ENCODE results near the gene ANKRD10. TPM values are rescaled to one million over a fixed set of nuclear protein-coding genes. Genes with fewer than 3 reads are reported as not detected.

Gene ANKRD10
- total and polyA plus RNA-seq, 2 of the 8 experiments (the other 6 are each of a cell fraction or from before 2014, with no cell fraction given), result 146 to 218 TPM

DNA sequence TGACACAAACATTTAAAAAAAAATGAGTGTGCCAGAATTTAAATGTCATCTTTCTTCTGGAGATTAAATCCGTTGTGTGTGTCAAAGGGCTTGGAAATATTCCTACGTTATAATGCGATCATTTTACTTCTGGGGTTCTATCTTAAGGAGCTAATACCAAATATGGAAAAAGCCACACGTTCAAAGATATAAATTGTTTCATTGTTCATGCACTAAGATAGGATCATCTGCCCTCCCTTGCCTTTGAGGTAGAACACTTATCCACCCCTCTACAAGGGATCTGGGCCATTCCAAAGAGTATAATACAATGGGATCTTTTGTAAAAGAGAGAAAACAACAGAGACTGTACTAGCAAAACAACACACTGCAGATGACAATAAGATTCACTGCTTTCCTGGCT lies 64.9 kb downstream of the ANKRD10 start:
- TF ChIP-seq CEBPB (IDR thresholded peaks at IDR 0.05; ENCODE audit: low read depth, low read length), result no peak
- TF ChIP-seq PHF8 (conservative IDR thresholded peaks at IDR 0.05; ENCODE audit: low read depth, low read length), result no peak
- no peak for TF ChIP-seq KDM1A (IDR thresholded peaks at IDR 0.05; ENCODE audit: borderline replicate concordance, low read length)
- no peak for TF ChIP-seq SP2 (IDR thresholded peaks at IDR 0.05; ENCODE audit: low read length)
- TF ChIP-seq, protein P1, sequence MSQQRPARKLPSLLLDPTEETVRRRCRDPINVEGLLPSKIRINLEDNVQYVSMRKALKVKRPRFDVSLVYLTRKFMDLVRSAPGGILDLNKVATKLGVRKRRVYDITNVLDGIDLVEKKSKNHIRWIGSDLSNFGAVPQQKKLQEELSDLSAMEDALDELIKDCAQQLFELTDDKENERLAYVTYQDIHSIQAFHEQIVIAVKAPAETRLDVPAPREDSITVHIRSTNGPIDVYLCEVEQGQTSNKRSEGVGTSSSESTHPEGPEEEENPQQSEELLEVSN (IDR thresholded peaks at IDR 0.05), result no peak
- TF ChIP-seq YY1 (IDR thresholded peaks at IDR 0.05; ENCODE audit: low read depth, low read length), result no peak
- Histone ChIP-seq H4K91ac (replicated peaks; ENCODE audit: insufficient read length, low read length) (no peak overlapping the region), H3K23ac (ENCODE audit: insufficient read length) (no peak overlapping the region), H2BK120ac (replicated peaks; ENCODE audit: low read depth, low read length) (no peak overlapping the region), H3K4me1 (replicated peaks in 1 of 4; ENCODE audit: control insufficient read depth in 3 of 4, insufficient read depth in 4 of 4, low read length in 3 of 4) (peaks cover 0 to 12% (median 0%) of the 10 kb centered on the region in 4 experiments; a peak in 3 of 7 replicates), H3K56ac (replicated peaks; ENCODE audit: insufficient read length, low read depth, low read length) (no peak overlapping the region), H3K27ac (ENCODE audit: low read depth, low read length) (no peak overlapping the region), H2BK20ac (ENCODE audit: low read length) (no peak overlapping the region), H3K4me3 (ENCODE audit: extremely low read depth in 1 of 4, insufficient read depth in 2 of 4, low read depth in 3 of 4, low read length in 4 of 4) (no peak overlapping the region), H2AFZ (ENCODE audit: low read length) (peak overlapping the region; percentile 60), H2AK5ac (ENCODE audit: low read depth, low read length) (no peak overlapping the region), H3K79me1 (ENCODE audit: low read depth, low read length) (no peaks in the 10 kb centered on the region), H3K18ac (ENCODE audit: extremely low read depth, low read length) (no peak overlapping the region), H2BK5ac (ENCODE audit: low read depth, low read length) (no peak overlapping the region), H3K9ac (replicated peaks in 1 of 4; ENCODE audit: extremely low read depth in 1 of 4, low read depth in 3 of 4, low read length in 3 of 4) (no peak overlapping the region), H3K23me2 (ENCODE audit: low read depth, low read length) (no peaks in the 10 kb centered on the region), H4K5ac (ENCODE audit: insufficient read length, low read depth, low read length) (no peak overlapping the region), H3K36me3 (ENCODE audit: control insufficient read depth in 2 of 4, insufficient read depth in 4 of 4, low read length in 3 of 4) (no peaks in the 10 kb centered on the region), H2BK12ac (ENCODE audit: low read depth, low read length) (no peak overlapping the region), H3K27me3 (replicated peaks in 1 of 4; ENCODE audit: control insufficient read depth in 3 of 4, extremely low read depth in 1 of 4, insufficient read depth in 3 of 4, low read length in 3 of 4) (no peaks in the 10 kb centered on the region), H3K9me3 (ENCODE audit: insufficient read depth in 2 of 2, low read depth in 1 of 2, low read length in 1 of 2) (no peaks in the 10 kb centered on the region), H2BK15ac (ENCODE audit: low read length) (no peak overlapping the region), H3K79me2 (ENCODE audit: control insufficient read depth in 1 of 2, insufficient read depth in 2 of 2, low read length in 2 of 2) (no peaks in the 10 kb centered on the region), H3K4me2 (ENCODE audit: insufficient read depth in 1 of 2, low read depth in 2 of 2, low read length in 2 of 2) (no peak overlapping the region), H4K8ac (ENCODE audit: extremely low read depth, insufficient read depth, low read length) (no peak overlapping the region), H3K4ac (replicated peaks; ENCODE audit: insufficient read length, low read depth, low read length) (no peak overlapping the region), H4K20me1 (replicated peaks in 1 of 2; ENCODE audit: control insufficient read depth in 1 of 2, insufficient read depth in 2 of 2, low read length in 2 of 2) (no peaks in the 10 kb centered on the region), H3K14ac (ENCODE audit: insufficient read length) (no peak overlapping the region)
- ChIA-PET CTCF (ENCODE audit: partially characterized antibody) (interaction anchor here (1.1 kb wide), 1 partner anchor 26 kb away, joined by 3 read pairs; no protein-coding TSS in a partner anchor), POLR2A (ENCODE audit: partially characterized antibody) (no interaction called here)
- 83% methylated on average over 4 of the region's 4 CpGs; no CpG with 5 or more reads in 1 of the 2 experiments for WGBS, 2 experiments (ENCODE audit: extremely low coverage in 1 of 2, insufficient coverage in 1 of 2, insufficient read length in 1 of 2, insufficient replicate concordance in 2 of 2, low coverage in 1 of 2, low lambda C conversion rate in 2 of 2, missing lambda C conversion rate in 1 of 2)
- DNase-seq (ENCODE audit: low read depth in 1 of 2, low spot score in 2 of 2) (no peak), FAIRE-seq (no peak)

Measured in H1 (cell line).